LNCAP (cell line): ENCODE results near the gene RFC2.

Experiments used
- TF ChIP-seq, protein P1 (sequence below): fragments of 450-650 bp; IDR thresholded peaks from 2 replicates; pipeline ENCODE4 v1.5.1; 2017; ENCODE audit warnings: mild to moderate bottlenecking

Gene RFC2

DNA sequence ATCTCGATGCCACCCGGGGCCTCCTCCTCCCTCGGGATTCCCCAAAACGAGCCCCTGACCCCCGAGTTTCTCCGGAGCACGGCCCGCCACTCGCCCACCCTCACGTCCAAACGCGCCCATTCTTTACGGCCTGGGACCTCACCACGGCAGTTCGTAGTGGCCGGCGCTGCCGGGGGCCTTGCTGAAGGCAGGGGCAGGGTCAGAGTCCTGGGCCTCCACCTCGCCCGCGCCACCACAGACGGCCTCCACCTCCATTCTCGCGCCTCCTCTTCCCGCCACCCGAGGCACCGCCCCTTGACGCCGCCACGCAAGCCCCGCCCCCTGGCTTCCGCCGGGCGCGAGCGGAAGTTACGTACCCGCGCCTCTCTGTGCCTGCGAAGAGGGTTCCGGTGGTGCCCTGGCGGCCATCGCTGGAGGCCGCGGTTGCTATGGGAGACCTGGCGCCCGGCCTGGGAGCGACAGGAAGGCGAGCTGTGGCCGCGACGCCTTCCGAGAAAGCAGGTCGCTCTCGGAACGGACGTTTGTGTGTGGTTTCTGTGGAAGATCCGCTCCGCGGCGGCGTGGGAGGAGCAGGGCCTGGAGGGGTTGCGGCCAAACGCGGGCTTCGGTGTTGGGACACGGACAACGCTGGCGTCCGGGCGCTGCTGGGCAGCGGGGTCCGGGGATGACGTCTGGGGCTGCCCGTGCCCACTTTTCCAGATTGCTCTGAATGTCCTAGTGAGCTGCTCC, at the start of gene RFC2:
RFC2 (minus strand) TSS at position 271 of the 729 bp plus-strand sequence; CDS start at position 255, 16 bp downstream.
- TF ChIP-seq, protein P1, sequence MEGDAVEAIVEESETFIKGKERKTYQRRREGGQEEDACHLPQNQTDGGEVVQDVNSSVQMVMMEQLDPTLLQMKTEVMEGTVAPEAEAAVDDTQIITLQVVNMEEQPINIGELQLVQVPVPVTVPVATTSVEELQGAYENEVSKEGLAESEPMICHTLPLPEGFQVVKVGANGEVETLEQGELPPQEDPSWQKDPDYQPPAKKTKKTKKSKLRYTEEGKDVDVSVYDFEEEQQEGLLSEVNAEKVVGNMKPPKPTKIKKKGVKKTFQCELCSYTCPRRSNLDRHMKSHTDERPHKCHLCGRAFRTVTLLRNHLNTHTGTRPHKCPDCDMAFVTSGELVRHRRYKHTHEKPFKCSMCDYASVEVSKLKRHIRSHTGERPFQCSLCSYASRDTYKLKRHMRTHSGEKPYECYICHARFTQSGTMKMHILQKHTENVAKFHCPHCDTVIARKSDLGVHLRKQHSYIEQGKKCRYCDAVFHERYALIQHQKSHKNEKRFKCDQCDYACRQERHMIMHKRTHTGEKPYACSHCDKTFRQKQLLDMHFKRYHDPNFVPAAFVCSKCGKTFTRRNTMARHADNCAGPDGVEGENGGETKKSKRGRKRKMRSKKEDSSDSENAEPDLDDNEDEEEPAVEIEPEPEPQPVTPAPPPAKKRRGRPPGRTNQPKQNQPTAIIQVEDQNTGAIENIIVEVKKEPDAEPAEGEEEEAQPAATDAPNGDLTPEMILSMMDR = no peak

DNA sequence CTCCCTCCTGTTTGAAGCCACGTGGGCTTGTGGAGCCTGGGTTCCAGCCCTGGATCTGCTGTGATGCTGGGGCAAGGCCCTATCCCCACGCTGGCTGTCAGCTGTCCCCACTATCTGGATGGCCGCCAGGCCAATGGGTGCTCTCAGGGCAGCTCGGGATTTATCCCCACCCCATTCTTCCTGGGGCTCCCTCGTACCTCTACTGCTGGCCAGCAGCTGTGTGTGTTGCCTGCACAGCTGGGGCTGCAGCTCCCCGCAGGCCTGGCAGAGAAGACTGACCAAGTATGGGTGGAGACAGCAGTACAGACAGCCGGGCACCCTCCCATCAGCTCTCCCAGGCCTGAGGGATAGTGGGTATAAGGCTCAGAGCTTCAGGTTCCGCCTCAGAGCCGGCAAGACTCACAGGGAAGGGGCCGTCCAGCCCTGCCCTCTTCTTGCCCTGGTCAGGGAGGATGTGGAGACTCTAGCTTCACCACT, 48.6 kb upstream of the RFC2 start:
- TF ChIP-seq, protein P1 = no peak

DNA sequence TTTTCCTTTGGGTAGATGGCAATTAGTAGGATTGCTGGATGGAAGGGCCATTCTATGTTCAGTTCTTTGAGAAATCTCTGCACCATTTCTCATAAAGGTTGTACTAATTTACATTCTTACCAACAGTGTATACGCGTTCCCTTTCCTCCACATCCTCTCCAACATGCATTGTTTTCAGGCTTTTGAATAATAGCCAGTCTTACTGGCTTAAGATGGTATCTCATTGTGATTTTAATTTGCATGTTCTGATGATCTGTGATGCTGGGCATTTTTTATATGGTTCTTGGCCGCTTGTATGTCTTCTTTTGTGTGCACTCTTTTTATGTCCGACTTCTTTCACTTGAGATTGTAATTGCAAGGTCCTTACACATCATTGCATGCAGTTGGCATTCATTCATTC, 46.7 kb upstream of the RFC2 start:
- TF ChIP-seq, protein P1 = no peak

GRCh38 chr7:74299401-74299800, 45.2 kb upstream of the RFC2 start:
- TF ChIP-seq, protein P1 = no peak

GRCh38 chr7:74297516-74298233, 43.5 kb upstream of the RFC2 start:
- TF ChIP-seq, protein P1 = no peak

- TF ChIP-seq, protein P1 = no peak
These were observed 40.2 kb upstream of the RFC2 start for GRCh38 chr7:74294191-74294998.

- TF ChIP-seq, protein P1 = no peak
These were observed 39.3 kb upstream of the RFC2 start for GRCh38 chr7:74293577-74293908.
